PC-9 (cell line): Measurements from ENCODE around the gene GNAS.

Source experiments
- EZH2 ChIP-seq: fragments of 200-600 bp; sonication (generic); IDR thresholded peaks from 2 replicates; pipeline ENCODE4 v1.8.0; 2017; ENCODE audit warnings: antibody characterized with exemption, low read depth
- TF ChIP-seq, protein P1 (sequence below): fragments of 200-600 bp; sonication (generic); conservative IDR thresholded peaks from 2 replicates; pipeline ENCODE4 v1.6.1; 2017; ENCODE audit warnings: mixed run types, antibody characterized with exemption, mild to moderate bottlenecking, moderate library complexity

DNA sequence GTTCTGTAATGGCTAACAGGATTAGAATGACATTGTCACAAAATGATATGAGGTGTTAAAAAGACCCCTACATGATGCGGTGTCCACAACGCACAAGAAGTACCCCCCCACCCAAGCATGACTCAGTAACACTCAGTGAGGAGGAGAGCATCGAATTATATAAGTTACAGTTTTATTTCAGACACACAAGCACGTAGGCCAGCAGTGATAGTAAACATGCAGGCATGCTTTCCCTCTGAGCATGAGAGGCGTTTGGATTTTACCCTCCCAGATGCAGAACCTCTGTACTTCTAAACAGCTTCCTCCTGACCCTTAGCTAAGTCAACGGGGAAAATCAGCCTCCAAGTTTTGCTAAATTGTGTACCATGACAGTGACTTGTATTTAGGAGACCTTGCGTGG is 23.9 kb downstream of the GNAS start:
- TF ChIP-seq, protein P1, sequence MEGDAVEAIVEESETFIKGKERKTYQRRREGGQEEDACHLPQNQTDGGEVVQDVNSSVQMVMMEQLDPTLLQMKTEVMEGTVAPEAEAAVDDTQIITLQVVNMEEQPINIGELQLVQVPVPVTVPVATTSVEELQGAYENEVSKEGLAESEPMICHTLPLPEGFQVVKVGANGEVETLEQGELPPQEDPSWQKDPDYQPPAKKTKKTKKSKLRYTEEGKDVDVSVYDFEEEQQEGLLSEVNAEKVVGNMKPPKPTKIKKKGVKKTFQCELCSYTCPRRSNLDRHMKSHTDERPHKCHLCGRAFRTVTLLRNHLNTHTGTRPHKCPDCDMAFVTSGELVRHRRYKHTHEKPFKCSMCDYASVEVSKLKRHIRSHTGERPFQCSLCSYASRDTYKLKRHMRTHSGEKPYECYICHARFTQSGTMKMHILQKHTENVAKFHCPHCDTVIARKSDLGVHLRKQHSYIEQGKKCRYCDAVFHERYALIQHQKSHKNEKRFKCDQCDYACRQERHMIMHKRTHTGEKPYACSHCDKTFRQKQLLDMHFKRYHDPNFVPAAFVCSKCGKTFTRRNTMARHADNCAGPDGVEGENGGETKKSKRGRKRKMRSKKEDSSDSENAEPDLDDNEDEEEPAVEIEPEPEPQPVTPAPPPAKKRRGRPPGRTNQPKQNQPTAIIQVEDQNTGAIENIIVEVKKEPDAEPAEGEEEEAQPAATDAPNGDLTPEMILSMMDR = no peak
- no peak for TF ChIP-seq EZH2
